ENCODE data around the gene RFX8.
"Not testable (repeated sequence)": the region's sequence is repeated elsewhere in the genome, so short reads cannot be mapped to it uniquely, and the experiment has no call there.

Gene RFX8

DNA sequence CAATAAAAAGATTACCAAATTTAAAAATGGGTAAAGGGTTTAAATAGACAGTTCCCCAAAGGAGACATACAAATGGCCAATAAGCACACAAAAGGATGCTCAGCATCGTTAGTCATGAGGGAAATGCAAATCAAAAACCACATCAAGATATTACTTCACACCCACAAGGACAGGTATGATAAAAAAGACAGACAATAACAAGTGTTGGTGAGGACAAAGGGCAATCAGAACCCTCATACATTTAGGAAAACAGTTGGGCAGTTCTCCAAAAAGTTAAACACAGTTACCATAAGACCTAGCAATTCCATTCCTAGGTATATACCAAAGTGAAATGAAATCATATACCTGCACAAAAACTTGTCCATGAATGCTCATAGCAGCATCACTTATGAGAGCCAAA, 102.1 kb downstream of the RFX8 start:
- DNase-seq = no peak

DNA sequence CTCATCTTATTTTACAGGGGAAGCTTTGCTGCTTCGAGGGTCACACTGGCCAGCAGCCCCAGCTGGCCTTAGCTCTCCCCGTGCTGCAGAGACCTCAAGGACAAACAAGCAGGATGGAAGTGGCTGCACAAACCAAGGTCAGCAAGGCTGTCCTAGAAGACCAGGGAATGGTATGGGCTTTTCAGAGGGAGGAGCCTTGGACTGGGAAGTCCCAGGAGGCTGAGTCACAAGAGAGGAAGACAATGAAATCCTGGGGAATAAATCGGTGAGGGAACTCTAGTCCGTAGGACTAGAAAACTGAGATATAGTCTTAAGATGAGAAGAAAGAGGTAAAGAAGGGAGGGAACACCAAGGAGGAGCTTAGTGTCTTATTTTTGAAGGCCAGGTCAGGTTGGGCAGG, 103.3 kb downstream of the RFX8 start:
- DNase-seq = no peak

DNA sequence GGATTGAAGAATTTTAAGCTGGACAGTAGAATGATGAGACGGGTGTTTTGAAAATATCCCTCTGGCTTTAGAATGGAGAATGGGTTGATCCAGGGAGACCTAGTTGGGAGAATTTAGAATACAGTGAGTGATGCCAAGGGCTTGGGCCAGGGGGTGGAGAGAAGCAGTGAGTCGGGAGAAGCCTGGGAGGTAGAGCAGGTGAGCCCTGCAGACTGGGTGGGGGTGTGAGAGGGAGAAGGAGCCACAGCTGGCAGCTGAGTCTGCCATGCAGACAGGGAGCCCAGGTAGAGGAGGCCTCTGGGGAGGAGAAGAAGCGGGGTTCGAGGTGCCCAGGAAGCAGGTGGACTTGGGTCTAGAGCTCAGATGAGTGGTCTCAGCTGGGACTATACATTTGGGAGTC, 105.8 kb downstream of the RFX8 start:
- DNase-seq = no peak

DNA sequence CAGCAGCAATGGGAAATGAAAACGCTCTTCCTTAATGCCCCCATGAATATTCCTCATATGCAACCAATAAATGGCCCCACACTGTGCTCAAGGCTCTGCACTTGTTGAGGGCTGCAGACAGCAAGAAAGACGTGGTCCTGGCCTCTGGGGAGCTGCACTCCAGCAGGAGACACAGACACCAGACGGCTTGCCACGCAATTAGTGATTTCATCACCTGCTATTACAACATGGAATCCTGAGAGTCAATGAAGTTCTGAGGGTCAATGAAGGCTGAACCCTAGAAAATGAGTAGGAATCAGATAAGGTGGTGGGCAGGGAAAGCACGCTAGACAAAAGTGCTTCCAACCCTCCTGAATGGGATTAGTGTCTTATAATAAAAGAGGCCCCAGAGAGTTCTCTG, 106.5 kb downstream of the RFX8 start:
- DNase-seq = no peak

DNA sequence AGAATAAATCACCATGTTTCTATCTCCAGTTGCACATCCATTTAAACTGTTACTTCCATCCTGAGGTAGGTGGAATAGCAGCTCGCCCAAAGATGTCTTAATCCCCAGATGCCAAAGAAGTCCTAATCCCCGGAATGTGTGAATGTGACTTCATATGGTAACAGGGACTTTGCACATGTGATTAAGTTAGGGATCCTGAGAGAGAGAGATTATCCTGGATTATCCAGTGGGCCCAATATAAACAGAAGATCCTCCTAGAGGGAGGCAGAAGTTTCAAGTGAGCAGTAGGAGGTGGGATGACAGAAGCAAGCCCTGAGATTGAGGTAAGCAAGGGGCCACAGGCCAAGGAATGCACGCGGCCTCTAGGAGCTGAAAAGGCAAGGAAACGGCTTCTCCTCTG, 107.4 kb downstream of the RFX8 start:
- DNase-seq = no peak

DNA sequence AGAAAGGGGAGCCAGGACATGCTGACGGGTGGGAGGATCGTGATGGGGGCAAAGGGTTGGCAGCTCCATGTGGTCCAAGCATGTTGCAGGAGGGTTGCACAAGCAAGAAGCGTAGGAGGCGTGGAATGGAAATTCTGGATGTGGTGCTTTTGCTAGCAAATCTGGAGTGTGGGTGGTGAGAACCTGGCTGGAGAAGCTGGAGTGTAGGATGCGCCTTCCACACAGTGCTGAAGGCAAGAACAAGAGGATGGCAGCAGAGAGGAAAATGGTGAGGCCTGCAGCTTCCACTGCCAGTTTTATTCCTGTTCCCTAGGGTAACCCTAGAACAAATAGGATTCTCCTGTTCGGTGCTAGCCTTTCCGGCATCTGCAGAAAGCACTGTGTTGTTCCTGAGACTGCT, 110.0 kb downstream of the RFX8 start:
- DNase-seq = no peak

DNA sequence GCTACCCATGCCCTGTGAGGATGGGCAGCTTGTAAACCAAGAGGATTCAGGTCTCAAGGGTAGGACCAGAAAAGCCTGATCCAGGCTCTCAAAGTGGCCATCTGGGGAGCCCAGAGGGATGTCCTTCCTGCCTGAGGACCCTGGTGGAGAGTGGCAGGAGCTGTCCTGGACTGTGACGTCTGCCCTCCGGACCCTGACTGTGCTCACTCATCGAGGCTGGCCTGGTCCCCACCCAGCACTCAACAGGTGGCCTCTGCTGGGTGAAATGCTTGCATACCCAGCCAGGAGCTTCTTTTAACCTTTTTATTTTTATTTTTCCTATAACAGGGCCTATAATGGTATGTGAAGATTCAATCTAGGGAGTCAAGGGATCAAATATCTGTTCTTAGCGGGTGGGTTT, 112.1 kb downstream of the RFX8 start:
- DNase-seq = no peak

DNA sequence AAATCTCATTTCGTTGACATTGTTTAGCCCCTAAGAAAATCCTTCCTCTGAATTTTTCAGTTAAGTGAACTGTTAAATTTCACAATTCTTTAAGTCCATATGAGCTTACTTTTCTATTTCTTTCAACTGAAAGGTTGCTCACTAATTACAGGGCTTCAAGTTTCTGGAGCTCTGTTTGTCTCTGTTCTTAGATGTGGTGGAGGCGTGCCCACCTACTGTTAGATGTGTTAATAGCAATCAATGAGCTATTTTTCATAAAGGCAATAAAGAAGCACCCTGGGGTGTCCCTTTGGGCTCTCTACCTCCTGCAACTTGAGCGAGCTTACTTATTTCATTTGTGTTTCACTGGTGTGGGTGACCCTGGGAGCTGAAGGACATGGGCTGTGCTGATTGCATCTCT, 112.6 kb downstream of the RFX8 start:
- DNase-seq = no peak

DNA sequence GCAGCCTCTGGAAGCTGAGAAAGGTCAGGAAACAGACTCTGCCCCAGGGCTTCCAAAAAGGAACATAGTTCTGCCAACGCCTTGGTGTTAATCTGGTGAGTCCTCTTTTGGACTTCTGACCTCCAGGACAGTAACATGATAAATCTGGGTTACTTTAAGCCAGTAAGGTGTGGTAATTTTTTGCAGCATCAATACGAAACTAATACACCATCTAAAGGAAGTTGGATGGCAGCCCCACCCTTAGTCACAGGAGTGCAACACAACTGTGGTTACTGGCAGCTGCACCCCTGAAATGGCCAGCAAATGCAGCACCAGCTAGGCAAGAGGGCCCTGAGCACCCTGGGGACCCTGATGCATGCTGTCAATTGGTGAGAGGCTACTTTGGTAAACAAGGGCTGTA, 113.4 kb downstream of the RFX8 start:
- no peak for DNase-seq

DNA sequence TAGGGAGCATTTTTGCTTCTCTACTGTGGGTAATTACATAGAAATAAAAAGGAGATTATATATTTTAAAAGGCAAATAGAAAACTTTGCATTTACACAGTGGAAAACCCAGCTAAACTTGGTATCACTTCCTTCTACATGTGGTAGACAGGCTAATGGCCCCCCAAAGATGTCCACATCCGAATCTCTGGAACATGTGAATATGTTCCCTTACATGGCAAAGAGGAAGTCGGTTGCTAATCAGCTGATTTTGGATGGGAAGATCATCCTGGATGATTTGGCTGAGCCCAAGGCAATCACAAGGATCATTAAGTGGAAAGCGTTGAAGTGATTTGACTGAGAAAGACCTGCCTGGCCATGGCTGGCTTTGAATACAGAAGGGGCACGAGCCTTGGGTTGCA, 113.8 kb downstream of the RFX8 start:
- no peak for DNase-seq

DNA sequence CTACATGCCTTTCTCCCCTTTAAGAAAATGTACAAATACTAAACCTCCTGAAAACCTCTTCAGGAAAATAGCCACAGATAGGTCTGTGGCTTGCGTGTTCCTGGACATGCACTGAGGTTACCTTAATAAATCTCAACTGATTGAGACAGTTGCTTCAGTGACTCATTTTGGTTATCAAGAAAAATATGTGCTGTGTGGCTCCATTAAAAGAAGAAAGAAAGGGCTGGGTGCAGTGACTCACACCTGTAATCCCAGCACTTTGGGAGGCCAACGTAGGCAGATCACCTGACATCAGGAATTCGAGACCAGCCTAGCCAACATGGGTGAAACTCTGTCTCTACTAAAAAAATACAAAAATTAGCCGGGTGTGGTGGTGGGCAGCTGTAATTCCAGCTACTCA, 114.7 kb downstream of the RFX8 start:
- DNase-seq = no peak

DNA sequence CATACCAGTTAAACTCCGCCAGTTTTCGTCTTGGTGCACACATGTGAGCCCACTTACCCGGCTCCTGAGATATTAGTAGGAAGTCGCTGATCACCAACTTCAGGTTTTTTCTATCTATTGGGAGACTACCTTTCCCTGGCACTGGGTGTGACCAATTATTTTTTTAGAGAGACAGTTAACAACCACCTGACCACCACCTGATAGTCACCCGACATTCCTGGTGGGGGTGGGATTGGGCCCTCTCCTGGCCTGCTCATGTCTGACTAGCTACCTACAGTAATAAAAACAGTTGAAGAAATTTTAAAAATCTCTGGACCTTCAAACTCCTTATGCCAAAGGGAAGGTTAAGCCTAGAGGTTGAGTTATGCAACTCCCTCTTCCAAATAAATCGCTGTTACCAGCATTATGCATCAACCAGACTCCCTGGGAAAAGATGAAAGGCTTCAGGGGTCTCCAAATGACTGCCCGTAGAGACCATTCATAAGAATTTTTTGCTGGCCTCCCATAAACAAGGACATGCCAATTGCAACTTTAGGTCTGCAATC, 115.4 kb downstream of the RFX8 start:
- no peak for DNase-seq

DNA sequence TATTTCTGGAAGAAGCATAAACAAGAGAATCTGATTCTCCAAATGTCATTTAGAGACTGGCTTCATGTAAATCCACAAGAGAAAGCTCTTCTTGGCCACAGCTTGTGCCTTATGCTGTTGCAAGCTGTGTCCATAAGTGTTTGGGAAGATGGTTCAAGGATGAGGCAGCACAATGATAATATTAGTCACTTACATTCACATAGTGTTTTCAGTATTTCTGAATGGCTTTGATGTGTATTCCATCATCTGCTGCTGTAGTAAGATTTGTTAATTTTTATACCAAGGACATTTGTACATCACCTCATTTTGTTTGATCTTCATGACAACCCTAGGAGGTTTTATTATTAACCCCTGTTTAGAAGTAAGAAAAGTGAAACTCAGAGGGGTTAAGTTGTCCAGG, 117.5 kb downstream of the RFX8 start:
- DNase-seq = no peak

DNA sequence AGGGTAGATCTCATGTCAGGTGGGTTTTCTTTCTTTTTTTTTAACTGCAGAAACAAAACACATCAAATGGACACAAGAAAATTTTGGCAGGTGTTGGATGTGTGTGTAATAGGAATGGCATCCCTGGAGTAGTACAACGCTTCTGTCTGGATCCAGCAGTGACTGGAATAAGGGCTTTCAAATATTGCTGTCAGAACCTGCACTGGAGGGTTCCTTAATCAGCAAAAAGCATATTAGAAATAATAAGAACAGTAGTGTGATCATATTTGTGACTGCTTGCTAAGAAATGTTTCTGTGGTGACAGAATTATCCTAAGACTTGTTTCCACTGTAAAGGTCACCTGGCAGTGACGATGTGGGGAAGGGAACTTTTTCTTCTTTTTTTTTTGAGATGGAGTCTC, 118.4 kb downstream of the RFX8 start:
- DNase-seq = no peak

DNA sequence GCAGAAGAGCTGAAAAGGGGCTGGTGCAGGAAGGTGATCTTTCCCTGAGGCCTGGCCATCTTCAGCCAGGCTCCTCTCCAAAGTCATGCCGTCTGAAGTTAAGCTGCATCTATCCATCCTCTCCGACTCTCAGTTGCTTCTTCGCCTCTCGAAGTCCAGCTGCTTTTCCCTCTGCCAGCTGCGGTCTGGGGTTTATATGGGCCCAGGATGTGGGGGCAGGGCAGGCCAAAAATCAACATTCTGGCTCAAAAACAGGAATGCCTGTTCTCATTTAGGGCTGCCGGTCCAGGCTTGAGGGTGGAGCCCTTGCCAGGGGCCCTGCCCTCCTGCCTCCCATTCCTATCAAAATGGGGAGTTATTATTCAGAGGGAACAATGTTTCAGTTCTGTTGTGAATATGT, 118.9 kb downstream of the RFX8 start:
- no peak for DNase-seq

DNA sequence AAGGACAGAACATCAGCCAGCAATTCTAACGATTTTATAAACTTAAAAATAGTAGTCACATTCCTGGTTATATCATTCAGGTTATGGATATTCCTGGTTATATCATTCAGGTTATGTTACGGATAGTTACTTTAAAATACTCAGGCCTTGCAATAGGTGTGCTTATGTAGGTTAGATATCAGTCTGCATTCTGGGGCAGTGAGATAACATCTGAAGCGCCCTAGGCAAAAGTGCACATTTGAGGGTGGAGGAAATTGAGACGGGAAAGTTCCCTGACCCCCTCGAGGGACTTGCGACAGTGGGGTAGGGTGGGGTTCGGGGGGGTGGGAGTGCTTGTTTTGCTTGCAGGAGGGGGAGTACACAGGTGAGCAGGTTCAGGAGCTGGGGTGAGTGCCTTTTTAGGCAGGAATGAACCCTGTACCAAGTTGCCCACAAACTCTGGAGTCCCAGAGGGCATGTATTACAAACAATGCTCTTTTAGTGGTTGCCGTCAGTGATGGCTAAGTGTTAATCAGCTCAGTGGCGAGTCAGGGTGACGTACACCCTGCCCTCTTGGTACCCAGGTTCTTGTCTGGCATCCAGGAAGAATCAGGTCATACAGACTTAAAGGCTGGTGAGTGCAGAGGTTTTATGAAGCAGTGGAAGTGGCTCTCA, 119.4 kb downstream of the RFX8 start:
- no peak for DNase-seq

DNA sequence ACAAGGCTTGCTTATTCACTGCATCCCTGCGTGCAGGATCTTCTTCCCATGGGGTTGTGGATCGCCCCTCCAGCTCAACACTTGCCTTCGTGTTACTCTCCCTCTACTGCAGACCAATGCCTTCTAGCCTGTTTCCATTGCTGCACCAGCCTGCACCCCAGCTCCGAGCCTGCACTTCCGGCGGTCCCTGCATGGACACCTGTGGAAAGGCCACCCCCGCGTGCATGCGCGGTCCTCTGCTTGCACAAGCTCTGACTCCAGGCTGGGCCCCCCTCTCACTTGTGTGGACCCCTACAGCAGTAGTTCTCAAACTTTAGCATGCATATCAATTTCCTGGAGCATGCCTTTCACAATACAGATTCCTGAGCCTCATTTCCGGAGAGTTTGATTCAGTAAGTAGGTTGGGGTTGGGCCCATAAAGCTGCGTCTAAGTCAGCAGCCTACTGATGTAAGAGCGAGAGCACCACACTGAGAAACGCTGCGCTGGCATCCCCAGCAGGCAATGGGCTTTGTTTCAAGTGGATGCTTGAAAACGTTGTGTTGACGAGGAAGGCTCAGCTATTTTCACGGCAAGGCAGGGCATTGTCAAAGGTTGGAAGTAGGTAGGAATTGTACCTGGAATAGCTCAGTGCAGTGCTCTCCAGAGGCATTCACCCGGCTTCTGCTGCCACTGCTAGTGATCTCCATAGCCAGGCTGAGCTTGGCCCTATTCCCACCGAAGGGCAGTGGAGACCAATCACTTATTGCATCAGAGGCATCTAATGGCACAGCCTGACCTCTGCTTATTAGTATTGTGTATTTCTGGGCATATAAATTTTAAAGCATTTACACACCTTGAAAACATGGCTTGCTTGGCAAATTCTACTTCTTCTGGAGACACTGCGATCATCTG, 120.2 kb downstream of the RFX8 start:
- no peak for DNase-seq

DNA sequence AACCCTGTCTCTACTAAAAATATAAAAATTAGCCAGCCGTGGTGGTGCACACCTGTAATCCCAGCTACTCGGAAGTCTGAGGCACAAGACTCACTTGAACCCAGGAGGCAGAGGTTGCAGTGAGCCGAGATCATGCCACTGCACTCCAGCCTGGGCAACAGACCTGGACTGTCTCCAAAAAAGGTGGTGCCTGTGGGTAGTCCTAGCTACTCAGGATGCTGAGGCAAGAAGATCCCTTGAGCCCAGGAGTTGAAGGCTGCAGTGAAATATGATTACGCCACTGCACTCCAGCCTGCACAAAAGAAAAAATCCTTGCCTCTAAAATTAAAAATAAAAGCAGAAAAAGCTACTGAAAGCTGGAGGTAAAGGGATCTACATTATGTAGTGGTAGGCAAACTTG, 122.3 kb downstream of the RFX8 start:
- not testable (repeated sequence) for DNase-seq

DNA sequence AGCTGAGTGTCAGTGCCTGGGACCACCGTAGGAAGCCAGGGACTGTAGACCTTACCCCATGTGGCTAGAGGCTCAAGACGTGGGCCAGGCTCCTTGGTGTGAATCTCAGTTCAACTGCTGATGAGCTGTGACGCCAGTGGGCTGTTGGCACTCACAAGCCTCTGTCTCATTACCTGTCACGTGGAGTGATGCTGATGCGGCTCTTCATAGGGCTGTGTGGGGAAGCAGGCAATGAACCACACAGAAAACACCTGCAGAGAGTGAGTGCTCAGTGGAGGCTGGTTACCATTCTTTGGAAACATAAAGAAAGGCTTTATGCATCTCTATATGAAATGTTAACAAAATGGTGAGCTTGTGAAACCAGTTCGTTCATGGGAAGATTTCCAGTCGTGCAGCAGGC, 123.7 kb downstream of the RFX8 start:
- DNase-seq = no peak

DNA sequence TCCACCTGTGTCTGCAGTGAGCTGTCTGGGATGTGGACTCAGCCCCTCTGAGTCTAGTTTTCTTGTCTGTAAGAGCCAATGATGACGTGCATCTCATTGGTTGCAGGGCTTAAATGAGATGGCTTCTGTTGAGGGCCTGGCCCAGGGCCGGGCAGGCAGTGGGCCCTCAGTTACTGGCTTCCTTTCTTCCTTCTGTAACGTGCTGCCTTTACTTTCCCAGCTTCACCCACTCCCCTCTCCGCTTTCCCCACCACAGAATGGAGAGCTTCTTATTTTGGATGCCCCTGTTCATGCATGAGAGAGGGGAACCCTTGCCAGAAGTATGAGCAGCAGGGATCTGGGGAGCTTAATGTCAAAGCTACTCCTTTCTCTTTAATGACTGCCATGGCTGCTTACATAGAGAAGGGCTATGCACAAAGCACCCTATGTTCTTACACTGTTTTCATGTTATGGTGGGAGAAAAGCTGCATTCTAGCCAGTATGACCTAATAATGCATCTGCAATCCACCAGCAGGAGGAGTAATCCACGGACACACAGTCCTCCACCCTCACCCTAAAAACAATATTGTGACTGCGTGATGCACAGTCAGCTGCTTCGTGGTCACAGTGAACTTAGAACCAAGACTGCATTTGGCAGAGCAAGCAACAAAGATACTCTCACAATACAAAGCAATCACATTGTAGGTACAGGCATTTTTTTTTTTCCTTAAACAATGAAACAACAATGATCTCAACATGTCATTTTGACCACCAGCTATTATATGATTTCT, 124.8 kb downstream of the RFX8 start:
- DNase-seq = no peak

DNA sequence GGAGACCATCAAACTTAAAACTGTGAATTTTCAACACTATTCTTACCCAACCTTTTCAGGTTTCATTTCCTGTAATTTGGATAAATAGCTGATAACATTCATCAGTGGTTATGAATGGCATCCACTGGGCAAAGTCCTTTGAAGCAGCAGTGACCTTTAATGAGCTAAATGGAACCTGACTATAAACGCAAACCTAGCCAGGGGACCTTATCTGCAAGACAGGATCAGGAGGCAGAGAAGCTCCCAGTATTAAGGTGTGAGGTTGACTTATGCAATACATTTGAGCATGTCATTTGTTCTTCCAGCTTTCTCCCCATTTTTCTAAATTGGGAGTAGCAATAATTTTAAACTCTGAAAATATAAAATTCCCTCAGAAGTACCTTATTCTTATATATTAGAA, 126.0 kb downstream of the RFX8 start:
- no peak for DNase-seq
